CD4-positive, alpha-beta memory T cell (primary cell): ENCODE measurements around the gene KCTD5. TPM values are rescaled to one million over a fixed set of nuclear protein-coding genes. Genes with fewer than 3 reads are reported as not detected.
A peak's percentile ranks its signal among the peaks of the same experiment; 100 is the strongest.

Source experiments
- CTCF ChIA-PET: fragments of 350-600 bp; sonication (Branson Sonifier 250); formaldehyde crosslinking; loops from one replicate; lab custom pipeline; 2021; ENCODE audit warnings: inconsistent platforms; ENCODE audit not compliant: partially characterized antibody; lab: Charles Lee
- POLR2A ChIA-PET: fragments of 350-600 bp; sonication (Branson Sonifier 250); formaldehyde crosslinking; loops from one replicate; lab custom pipeline; 2021; ENCODE audit not compliant: partially characterized antibody; lab: Charles Lee
- DNase-seq, 5 donors: peaks; one replicate each; pipeline versions ENCODE4 v3.0.0 to v3.0.0-alpha.2; 2020 to 2022; ENCODE audit warnings: mixed read lengths in 1 of 5
- H3K27ac ChIP-seq: one replicate; pipeline ENCODE4 v1.7.0; 2013; ENCODE audit warnings: low read depth, low read length
- H3K27me3 ChIP-seq: 2 replicates; pipeline ENCODE4 v1.7.0; 2013; ENCODE audit warnings: mild to moderate bottlenecking, low read length, moderate library complexity; ENCODE audit not compliant: insufficient read depth
- H3K36me3 ChIP-seq: 2 replicates; pipeline ENCODE4 v1.7.0; 2013; ENCODE audit warnings: mild to moderate bottlenecking, low read length, moderate library complexity; ENCODE audit not compliant: insufficient read depth
- H3K4me1 ChIP-seq: 2 replicates; pipeline ENCODE4 v1.7.0; 2013; ENCODE audit warnings: mild to moderate bottlenecking, low read length, moderate library complexity; ENCODE audit not compliant: insufficient read depth
- H3K4me3 ChIP-seq, 2 donors: one replicate each; pipeline ENCODE4 v1.7.0; 2013; ENCODE audit warnings: low read length in 2 of 2, mild to moderate bottlenecking in 1 of 2
- H3K9me3 ChIP-seq, 2 donors: one replicate each; pipeline ENCODE4 v1.7.0; 2013; ENCODE audit warnings: low read length in 2 of 2, control low read depth in 1 of 2; ENCODE audit not compliant: control insufficient read depth in 1 of 2
- H3K27ac Mint-ChIP-seq, 7 donors: one replicate each; pipeline ENCODE4 v1.8.0; 2020 to 2021; ENCODE audit warnings: mixed read lengths in 7 of 7, mild to moderate bottlenecking in 6 of 7, inconsistent platforms in 3 of 7, moderate library complexity in 3 of 7
- H3K27me3 Mint-ChIP-seq, 2 donors: one replicate each; pipeline ENCODE4 v1.8.0; 2020 to 2021; ENCODE audit warnings: mixed read lengths in 2 of 2
- H3K36me3 Mint-ChIP-seq, 2 donors: one replicate each; pipeline ENCODE4 v1.8.0; 2020 to 2021; ENCODE audit warnings: mixed read lengths in 2 of 2, inconsistent platforms in 1 of 2, mild to moderate bottlenecking in 1 of 2
- H3K4me1 Mint-ChIP-seq, 4 donors: one replicate each; pipeline ENCODE4 v1.8.0; 2020 to 2021; ENCODE audit warnings: mixed read lengths in 4 of 4, mild to moderate bottlenecking in 1 of 4
- H3K4me3 Mint-ChIP-seq, 8 donors: one replicate each; pipeline ENCODE4 v1.8.0; 2020 to 2021; ENCODE audit warnings: mixed read lengths in 8 of 8, mild to moderate bottlenecking in 7 of 8, moderate library complexity in 6 of 8, inconsistent platforms in 3 of 8
- H3K9me3 Mint-ChIP-seq, 8 donors: one replicate each; pipeline ENCODE4 v1.8.0; 2020 to 2021; ENCODE audit warnings: mixed read lengths in 8 of 8, mild to moderate bottlenecking in 5 of 8, inconsistent platforms in 3 of 8, moderate library complexity in 1 of 8
- intact Hi-C: fragments of 100-400 bp; cut with micrococcal nuclease; formaldehyde crosslinking; loops from one replicate; pipeline ENCODE4 v1.15.1; 2023
- polyA plus RNA-seq, 2 donors: library from polyadenylated mRNA; unstranded; fragments of 300-500 nt; fragmentation: Illumina TruSeq; gene quantifications; one replicate each; pipeline ENCODE4 v1.2.3, GENCODE V29; 2021
- total RNA-seq, 2 experiments: library from RNA; stranded (reverse); gene quantifications; one replicate each; pipeline ENCODE4 v1.2.3, GENCODE V29; 2021

Gene KCTD5
- total and polyA plus RNA-seq, 4 experiments from 2014 or later = 19.6 to 27.1 (median 24.6) TPM

DNA sequence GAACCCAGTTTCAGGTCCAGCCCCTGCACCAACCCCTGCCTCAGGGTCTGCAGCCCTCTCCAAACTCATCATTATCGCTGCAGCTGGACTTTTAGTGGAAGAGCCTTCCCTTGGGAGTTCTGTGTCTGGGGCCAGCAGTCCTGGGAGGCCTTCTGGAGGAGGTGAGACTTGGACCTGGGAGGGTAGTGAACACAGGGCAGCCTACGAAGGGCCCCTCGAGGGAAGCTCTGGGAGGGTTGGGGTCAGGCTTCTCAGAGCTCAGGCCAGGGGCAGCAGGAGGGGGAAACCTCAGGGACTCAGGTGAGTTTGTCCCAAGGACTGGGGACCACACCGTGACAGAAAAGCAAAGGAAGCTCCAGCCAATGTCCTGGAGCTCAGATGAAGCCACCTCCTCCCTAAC, 58.8 kb downstream of the KCTD5 start:
- Mint-ChIP-seq H3K27ac (no peak overlapping the region), H3K4me3 (no peak overlapping the region), H3K27me3 (peaks cover 3% of the 10 kb centered on the region in 2 donors), H3K9me3 (no peaks in the 10 kb centered on the region), H3K4me1 (no peaks in the 10 kb centered on the region), H3K36me3 (no peaks in the 10 kb centered on the region)
- intact Hi-C loops = no loop called here
- Histone ChIP-seq H3K4me1 (no peaks in the 10 kb centered on the region), H3K9me3 (no peaks in the 10 kb centered on the region), H3K27ac (no peak overlapping the region), H3K4me3 (no peak overlapping the region), H3K27me3 (no peaks in the 10 kb centered on the region), H3K36me3 (no peaks in the 10 kb centered on the region)
- CTCF ChIA-PET = no interaction called here
- POLR2A ChIA-PET = no interaction called here
- DNase-seq = no peak

DNA sequence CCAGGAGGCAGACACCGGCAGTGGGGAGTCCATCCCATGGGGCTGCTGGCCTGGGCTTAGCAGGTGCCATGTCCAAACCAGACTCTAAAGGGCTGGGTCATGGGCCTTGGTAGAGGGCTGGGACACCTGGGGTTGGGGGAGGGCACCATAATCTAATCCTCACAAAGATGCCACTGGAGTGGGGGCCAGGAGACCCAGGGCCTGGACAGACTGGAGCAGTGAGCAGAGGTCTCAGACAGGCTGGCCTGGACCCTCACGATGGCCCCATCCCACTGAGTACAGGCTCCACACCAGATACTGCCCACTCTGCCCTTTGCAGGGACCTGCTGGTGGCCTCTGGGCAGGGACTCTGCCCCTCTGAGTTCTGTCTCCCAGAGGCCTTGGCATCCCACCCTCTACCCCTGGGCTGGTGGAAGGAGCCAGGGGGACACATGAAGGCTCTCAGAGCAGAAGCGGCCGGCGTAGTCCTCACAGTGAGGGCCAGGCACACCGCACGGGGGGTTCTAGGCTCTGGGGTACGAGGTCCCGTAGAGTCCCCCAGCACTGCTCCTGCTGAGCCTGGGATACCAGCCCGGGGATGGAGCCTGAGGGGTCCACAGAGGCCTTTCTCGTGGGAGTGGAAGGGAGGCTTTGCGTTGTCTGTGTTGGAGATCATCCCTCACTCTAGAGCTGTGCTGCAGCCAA, 60.1 kb downstream of the KCTD5 start:
- no peaks in the 10 kb centered on the region for H3K9me3 Mint-ChIP-seq
- CTCF ChIA-PET = no interaction called here
- no peaks in the 10 kb centered on the region for H3K4me1 Mint-ChIP-seq
- H3K27me3 Mint-ChIP-seq = peaks cover 3% of the 10 kb centered on the region in 2 donors
- no peak overlapping the region for H3K4me3 ChIP-seq
- H3K36me3 Mint-ChIP-seq = no peaks in the 10 kb centered on the region
- no peak for DNase-seq
- H3K36me3 ChIP-seq = no peaks in the 10 kb centered on the region
- no peaks in the 10 kb centered on the region for H3K9me3 ChIP-seq
- H3K4me3 Mint-ChIP-seq = no peak overlapping the region
- no peak overlapping the region for H3K27ac Mint-ChIP-seq
- H3K27me3 ChIP-seq = no peaks in the 10 kb centered on the region
- H3K27ac ChIP-seq = no peak overlapping the region
- no peaks in the 10 kb centered on the region for H3K4me1 ChIP-seq
- POLR2A ChIA-PET = no interaction called here
- intact Hi-C loops = no loop called here

DNA sequence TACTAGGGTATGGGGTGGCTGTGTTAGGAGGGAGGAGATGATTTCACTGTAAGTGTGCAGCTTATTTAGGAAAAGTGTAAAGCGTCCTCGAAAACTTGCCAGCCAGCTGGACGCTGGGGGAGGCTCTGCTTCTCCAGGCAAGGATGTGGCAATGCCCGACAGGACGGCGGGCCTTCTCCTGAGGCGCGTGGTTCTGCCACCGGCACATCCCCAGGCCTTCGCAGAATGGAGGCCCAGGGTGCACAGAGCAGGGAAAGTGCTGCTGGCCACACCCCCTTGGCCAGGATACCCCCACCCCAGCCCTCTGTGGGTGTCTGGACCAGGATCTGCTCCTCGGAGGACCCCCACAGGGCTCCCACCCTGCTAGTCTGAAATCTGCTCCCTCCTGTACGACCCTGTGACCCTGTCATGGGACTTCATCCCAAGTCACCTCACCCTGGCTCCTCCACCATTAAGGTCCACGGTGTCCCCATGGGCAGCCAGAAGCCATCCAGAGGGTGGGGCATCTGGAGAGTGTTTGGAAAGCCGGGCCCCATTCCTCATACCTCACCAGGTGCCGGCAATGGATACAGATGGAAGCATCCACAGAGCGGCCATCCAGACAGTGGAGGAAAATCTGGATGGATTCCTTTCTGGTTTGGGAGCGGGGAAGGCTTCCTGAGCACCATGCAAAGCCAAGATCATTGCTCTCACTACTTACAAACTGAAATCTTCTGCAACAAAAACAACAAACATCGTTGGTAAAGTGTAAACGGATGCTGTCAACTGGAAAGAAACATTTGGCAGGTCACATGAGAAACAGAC, 60.9 kb downstream of the KCTD5 start:
- Histone ChIP-seq H3K27ac (no peak overlapping the region), H3K36me3 (no peaks in the 10 kb centered on the region), H3K4me3 (no peak overlapping the region), H3K9me3 (no peaks in the 10 kb centered on the region), H3K4me1 (no peaks in the 10 kb centered on the region), H3K27me3 (no peaks in the 10 kb centered on the region)
- no peaks in the 10 kb centered on the region for H3K9me3 Mint-ChIP-seq
- H3K36me3 Mint-ChIP-seq = no peaks in the 10 kb centered on the region
- POLR2A ChIA-PET = no interaction called here
- peaks cover 2 to 3% of the 10 kb centered on the region in 2 donors for H3K27me3 Mint-ChIP-seq
- DNase-seq = no peak
- H3K4me1 Mint-ChIP-seq = no peaks in the 10 kb centered on the region
- intact Hi-C loops = no loop called here
- no peak overlapping the region for H3K4me3 Mint-ChIP-seq
- CTCF ChIA-PET = no interaction called here
- H3K27ac Mint-ChIP-seq = no peak overlapping the region

DNA sequence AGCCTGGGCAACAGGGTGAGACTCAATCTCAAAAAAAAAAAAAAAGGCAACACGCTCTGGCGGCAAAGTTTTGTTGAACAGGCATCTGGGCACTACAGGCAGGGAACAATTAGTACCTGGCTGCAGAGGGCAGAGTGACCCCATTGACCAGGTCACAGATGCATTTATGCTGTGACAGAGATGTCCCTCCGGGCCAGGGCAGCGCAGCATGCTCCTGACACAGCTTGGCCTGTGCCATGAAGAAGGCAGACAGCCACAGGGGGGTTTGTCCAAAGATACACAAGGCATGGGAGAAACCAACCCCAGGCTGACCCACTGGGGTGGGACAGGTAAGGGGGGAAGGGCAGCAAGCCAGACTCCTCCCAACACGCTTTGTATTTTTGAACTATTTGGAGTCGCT, 62.4 kb downstream of the KCTD5 start:
- no peak for DNase-seq
- H3K4me3 ChIP-seq = no peak overlapping the region
- Mint-ChIP-seq H3K36me3 (no peaks in the 10 kb centered on the region), H3K27me3 (peaks cover 0 to 1% of the 10 kb centered on the region in 2 donors), H3K9me3 (no peaks in the 10 kb centered on the region), H3K27ac (no peak overlapping the region), H3K4me3 (no peak overlapping the region), H3K4me1 (no peaks in the 10 kb centered on the region)
- H3K36me3 ChIP-seq = no peaks in the 10 kb centered on the region
- no peaks in the 10 kb centered on the region for H3K4me1 ChIP-seq
- intact Hi-C loops = no loop called here
- H3K27me3 ChIP-seq = no peaks in the 10 kb centered on the region
- ChIA-PET POLR2A (no interaction called here), CTCF (no interaction called here)
- H3K27ac ChIP-seq = no peak overlapping the region
- H3K9me3 ChIP-seq = no peaks in the 10 kb centered on the region

DNA sequence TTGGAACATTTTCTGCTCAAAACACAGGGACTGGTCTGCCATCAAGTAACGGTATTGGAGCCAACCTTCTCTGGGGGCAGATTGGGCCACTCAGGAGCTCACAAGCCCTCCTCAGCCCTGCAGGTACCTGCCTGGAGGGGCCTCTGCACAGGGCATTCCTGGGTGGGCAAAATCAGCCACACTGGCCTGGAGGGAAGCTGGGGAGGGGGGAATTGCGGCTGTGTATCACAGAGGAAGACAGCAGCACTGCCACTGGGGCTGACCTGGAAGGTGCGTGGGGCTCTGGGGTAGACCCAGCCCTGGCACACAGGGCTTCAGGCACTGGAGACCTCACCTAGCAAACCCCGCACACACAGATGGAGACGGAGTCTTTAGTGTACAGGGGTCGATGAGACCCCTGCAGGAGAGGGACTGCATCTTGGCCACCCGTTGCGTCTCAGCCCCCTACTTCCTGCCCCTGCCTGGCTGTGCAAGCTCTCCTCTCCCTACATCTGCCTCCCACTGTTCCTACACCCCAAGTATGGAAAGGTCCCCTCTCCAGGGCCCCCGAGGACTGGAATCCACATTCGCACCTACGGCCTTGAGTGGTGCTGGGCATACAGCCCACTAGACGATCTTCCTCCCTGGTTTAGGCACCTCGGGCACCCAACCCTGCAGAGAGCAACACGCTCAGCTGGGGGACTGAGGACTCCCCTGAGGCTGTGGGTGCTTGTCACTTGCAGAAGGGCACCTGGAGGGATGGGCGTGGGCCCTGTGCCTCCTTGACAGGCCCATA, 63.0 kb downstream of the KCTD5 start:
- no peak overlapping the region for H3K27ac Mint-ChIP-seq
- H3K36me3 Mint-ChIP-seq = no peaks in the 10 kb centered on the region
- POLR2A ChIA-PET = no interaction called here
- no peaks in the 10 kb centered on the region for H3K9me3 Mint-ChIP-seq
- H3K4me3 ChIP-seq = no peak overlapping the region
- H3K36me3 ChIP-seq = no peaks in the 10 kb centered on the region
- H3K4me1 ChIP-seq = no peaks in the 10 kb centered on the region
- peaks cover 0 to 1% of the 10 kb centered on the region in 2 donors for H3K27me3 Mint-ChIP-seq
- H3K27me3 ChIP-seq = no peaks in the 10 kb centered on the region
- CTCF ChIA-PET = interaction anchor here (1.3 to 1.5 kb wide), 2 partner anchors 28 to 29 kb away, joined by 3 read pairs; no protein-coding TSS in a partner anchor
- no peak for DNase-seq
- H3K4me1 Mint-ChIP-seq = peaks cover 0 to 4% (median under 1%) of the 10 kb centered on the region in 4 donors
- peak overlapping the region in 1 of 8 donors; percentile 29 for H3K4me3 Mint-ChIP-seq
- intact Hi-C loops = no loop called here
- H3K27ac ChIP-seq = no peak overlapping the region
- no peaks in the 10 kb centered on the region for H3K9me3 ChIP-seq

DNA sequence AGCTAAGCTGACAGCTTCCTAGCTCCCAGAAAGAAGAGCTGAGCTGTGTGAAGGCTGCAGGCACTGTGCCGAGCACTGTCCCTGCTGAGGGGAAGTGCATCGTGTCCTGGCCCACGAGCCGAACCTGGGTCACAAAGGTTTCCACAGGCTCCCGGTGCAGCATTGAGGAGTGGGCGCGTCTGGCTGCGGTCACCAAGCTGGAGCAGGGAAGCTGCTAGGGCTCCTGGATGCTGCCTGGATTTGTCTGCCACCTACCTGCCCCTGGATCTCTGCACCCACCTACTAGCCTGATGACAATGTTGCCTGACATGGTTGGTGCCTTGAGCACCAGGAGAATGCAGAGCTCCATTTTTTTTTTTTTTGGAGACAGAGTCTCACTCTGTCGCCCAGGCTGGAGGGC, 63.6 kb downstream of the KCTD5 start:
- intact Hi-C loops = no loop called here
- Mint-ChIP-seq H3K36me3 (no peaks in the 10 kb centered on the region), H3K27ac (no peak overlapping the region), H3K4me3 (no peak overlapping the region), H3K27me3 (no peaks in the 10 kb centered on the region), H3K4me1 (peaks cover 0 to 11% (median 4%) of the 10 kb centered on the region in 4 donors), H3K9me3 (no peaks in the 10 kb centered on the region)
- Histone ChIP-seq H3K4me1 (no peaks in the 10 kb centered on the region), H3K9me3 (no peaks in the 10 kb centered on the region), H3K4me3 (no peak overlapping the region), H3K27ac (no peak overlapping the region), H3K36me3 (no peaks in the 10 kb centered on the region), H3K27me3 (no peaks in the 10 kb centered on the region)
- no peak for DNase-seq
- CTCF ChIA-PET = interaction anchor here (1.3 to 1.5 kb wide), 2 partner anchors 28 kb away, joined by 3 read pairs; no protein-coding TSS in a partner anchor
- POLR2A ChIA-PET = interaction anchor here (0.8 kb wide), 1 partner anchor 31 kb away, joined by 3 read pairs; the partner anchor contains the start of gene ELOB
